Activated CD4-positive, alpha-beta T cell treated with anti-CD3 and anti-CD28 coated beads, Interleukin-2, amount 50 U/mL, for 24 hours (primary cell): Measurements from ENCODE around the gene ENKD1.

Experiments
- DNase-seq, 2 donors: peaks; one replicate each; pipeline ENCODE4 v3.0.0-alpha.2; 2020; ENCODE audit warnings: low read depth in 1 of 2, low spot score in 1 of 2

ENKD1 gene

DNA sequence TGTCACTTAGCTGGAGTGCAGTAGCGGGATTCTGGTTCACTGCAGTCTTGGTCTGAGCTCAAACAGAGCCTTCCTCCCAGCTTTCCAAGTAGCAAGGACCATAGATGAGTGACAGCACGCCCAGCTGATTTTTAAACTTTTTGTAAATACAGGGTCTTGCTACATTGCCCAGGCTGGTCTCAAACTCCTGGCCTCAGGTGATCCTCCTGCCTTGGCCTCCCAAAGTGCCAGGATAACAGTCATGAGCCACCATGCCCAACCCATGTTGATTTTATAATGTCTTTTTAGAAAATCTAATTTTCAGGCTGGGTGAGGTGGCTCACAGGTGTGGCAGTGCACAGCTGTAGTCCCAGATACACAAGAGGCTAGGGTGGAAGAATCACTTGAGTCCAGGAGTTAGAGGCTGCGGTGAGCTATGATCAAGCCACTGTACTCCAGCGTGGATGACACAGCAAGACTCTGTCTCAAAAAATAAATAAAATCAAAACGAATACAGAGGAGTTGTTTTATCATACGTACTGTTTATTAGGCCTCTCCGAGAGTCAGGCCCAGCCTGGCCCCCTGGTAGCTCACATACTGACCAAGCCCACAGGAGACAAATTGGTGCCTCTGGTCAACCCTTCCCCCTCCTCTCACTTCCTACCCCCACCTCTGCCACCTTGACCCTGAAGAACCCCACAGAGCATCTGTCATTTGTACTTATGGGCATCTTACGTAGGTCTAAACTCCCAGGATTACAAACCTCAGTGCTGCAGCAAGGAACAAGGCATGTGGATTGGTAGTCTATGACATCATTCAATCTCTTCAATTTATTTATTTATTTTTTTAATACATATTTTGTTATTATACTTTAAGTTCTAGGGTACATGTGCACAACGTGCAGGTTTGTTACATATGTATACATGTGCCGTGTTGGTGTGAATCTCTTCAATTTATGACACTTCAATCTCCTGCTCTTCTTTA lies 13.7 kb upstream of the ENKD1 start:
- DNase-seq: no peak

DNA sequence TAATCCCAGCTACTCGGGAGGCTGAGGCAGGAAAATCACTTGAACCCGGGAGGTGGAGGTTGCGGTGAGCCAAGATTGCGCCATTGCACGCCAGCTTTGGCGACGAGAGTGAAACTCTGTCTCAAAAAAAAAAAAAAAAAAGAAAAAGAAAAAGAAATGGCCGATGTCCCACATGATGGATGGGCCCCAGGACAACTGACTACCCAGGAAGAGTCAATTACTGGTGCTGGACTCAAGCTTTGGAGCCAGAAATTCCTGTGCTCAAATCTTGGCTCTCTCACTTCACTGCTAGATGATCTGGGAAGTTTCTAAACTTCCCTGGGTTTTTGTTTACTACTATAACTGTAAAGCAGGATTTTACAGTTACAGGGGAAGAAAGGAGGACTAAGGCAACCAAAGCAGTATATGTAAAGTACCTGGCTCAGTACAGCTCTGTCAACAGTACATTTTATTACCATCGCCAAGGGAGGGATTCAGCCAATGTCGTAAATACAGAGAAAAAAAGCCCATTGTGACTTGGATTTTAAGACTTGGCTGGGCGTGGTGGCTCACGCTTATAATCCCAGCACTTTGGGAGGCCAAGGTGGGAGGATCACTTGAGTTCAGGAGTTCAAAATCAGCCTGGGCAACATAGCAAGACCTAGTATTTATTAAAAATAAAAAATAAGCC lies 11.9 kb upstream of the ENKD1 start:
- no peak for DNase-seq

DNA sequence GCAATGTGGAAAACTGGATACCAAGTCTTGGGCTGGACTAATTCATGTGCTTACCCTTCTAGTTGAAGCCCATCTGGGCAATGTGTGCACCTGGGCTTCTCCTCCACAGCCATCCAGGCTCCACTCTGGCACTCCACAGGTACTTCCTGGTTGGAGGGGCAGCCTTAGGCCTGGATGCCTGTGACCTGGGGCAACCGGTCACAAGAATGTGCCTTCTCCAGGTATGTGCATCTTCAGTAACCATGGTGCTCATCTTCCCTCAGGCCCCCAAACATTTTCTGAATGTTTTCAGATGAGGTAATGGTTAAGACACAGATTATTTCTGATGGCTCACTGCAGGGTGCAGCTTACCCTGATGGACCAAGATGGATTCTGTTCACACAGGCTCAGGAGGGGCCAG lies 11.2 kb upstream of the ENKD1 start:
- no peak for DNase-seq

DNA sequence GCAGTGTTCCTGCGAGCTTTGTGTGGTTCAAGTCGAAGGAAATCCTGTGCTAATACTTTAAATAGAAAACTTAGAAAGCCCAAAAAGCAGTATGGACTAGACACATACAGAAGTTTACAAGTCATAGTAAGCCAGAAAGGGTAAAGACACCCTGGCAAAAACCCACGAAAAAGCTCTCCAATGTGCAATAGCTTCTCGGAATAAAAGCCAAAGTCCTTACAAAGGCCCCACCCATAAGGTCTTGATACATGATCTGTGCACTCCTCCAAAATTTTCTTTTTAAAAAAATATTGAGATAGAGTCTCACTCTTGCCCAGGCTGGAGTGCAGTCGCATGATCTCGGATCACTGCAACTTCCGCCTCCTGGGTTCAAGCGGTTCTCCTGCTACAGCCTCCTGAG lies 10.4 kb upstream of the ENKD1 start:
- DNase-seq: no peak

DNA sequence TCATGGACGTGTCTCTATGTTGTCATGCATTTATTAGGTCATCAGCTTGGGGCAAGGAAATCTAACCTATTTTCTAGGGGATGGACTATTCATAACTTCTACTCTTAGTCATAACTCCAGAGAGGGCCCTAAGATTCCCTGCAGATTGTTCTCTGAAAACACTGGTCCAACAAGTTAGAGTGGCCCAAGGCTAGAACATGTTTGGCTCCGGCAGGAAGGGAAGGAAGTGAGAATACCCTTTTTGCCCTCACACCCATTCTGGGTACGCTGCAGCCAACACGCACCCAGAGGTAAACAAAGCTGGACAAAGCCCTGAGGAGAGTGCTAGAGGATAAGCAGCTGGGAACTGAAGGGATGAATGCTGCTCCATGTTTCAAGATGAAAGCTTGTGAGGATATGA lies 10.0 kb upstream of the ENKD1 start:
- no peak for DNase-seq

DNA sequence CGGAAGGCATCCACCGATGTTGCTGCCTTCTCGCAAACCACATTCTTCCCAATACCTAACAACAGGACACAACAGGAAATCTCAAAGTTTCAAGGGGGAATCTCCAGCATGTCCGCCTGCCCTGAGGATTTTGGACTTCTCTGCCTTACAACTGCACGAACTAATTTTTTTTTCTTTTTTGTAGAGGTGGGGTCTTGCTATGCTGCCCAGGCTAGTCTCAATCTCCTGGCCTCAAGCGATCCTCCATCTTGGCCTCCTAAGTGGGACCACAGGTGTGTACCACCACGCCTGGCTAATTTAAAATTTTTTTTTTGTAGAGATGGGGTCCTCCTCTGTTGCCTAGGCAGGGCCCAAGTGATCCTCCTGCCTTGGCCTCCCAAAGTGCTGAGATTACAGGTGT lies 9.4 kb upstream of the ENKD1 start:
- no peak for DNase-seq

DNA sequence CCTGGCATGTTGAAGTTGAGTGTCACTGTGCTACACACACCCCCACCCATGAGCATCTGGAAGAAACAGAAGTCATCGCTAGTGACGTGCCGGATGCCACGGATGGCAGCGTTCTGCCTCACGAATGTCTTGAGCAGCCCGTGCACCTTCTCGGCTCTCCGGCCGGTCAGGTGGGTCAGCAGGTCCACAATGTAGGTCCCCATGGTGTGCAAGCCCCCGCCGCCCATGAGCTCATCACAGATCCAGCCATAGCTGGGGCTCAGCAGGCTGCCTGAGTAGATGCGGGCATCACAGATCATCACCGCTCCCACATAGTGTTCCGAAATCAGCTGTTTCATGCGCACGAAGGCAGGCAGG lies 9.0 kb upstream of the ENKD1 start:
- DNase-seq: no peak

DNA sequence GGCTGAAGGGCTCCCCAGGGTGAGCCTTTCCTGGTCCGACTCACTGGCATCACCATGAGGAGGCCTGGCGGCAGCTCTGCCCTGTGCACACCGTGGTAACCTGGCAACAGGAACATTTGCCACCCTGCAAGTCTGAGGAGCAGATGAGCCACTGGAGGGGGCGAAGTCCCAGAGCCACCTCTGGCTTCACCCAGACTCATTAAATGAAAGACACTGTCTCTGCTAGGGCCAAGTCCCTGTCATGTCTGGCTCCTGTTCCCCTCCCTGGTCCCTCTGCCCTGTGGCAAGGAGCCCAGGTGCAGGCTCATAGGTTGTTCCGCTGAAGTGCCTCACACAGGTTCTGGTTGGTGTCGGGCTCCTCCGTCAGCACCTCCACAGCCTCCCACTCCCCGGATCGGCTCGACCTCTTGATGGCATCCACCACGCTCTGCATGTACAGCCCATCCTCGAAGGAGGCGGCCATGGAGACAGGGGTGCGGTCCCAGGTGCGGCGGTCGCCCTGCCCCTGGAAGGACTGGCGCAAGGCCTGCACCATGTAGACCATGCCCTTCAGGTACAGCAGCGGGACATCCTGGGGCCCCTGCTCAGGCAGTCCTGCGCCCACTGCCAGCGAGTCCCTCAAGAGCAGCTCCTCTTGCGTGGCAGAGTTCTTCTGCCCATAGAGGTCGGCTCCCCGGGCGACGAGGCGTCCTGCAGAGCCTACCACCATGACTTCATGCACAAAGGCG lies 8.5 kb upstream of the ENKD1 start:
- no peak for DNase-seq

DNA sequence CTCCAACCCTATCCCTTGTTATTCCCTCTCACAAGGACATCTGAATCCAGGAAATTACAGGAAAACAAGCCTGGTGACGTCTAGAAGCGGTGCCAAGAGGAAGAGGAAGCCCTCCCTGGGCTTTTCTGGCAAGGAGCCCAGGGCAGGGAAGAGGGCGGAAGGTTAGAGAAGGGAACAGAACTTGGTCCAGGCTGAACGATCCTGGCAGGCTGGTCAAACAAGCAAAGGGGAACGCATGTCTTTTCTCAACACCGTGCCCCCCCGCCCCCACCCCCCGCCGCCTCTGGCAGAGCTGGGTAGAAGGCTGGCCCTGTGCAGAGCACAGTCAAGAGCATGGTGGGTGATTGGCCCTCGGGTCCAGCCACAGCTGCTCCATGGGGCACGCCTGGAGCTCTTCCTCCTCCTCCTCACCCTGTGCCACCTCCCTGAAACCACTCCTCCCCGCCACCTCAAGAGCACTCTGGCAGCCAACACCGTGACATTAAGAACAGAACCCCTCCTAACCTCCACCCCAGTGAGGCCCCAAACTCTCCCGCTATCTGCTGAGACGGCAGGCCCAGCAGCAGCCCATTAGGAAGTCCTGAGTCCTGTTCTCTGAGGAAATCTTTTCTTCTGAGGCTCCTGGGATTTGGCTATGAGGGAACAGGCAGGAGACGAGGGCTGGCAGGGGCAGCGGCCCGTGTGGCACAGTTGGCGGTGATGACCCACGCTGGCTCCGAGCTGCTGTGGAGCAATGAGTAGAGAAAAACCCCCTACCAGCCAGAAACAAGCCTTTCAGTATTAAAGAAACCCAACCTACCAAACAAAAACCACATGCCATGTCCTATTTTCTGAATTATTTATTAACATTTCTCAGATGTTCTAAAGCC lies 7.4 kb upstream of the ENKD1 start:
- no peak for DNase-seq

DNA sequence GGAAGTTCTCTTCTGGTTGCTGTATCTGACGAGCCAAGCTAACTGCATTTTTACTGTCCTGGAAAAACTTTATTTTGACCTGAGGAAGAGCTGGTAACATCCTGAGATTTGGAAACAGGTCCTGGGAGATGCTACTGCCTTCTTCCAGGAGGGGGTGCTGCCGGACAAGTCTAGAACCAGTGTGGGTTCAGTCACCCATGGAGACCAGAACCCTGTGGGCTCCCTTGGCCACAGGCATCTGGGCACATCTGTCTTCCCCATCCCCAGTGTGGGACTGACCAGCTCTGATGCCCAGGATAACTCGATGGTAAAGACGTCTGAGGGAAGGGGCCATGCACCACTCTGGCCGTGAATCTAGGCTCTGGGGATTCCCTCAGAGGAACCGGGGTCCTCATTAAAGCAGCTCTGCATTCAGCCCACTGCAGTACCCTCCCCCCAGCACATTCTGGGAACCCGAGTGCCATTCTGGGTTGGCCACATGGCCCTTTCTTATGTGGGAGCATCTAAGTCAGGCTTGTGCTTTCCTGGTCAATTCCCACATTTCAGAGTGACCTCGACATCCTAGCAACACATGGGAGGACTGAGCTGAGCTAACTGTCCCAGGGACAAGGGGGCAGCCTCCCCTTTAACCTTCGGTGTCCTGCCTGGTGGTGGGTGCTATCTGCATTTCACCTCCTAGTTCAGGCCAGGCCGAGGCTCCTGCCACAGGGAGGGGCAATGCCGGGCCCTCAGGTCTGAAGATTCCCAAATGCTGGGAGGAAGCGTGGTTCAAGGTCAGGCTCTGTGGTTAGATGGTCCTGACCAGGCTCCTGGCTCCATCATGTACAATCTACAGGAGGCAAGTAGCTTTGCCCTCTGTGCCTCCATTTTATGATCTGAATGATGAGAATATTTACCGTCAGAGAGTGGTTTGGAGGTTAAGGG lies 6.5 kb upstream of the ENKD1 start:
- no peak for DNase-seq

DNA sequence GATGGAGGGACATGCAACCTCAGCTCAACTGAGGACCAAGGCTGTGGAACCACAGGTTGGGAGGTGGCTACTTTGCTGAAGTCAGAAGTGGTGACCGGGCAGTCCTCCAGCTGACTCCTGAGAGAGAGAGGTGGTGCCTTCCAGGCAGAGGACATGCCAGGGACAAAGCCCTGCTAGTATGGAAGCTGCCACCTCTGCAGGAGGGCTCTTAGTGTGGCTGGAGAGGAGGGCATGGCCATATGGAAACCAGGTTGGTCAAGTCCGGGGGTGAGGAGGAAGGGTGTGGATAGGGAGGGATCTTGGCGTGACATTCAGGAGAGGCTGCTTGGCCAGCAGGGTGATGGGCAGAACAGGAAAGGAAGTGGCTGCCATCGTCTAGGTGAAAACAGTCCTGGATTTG lies 5.8 kb upstream of the ENKD1 start:
- no peak for DNase-seq

DNA sequence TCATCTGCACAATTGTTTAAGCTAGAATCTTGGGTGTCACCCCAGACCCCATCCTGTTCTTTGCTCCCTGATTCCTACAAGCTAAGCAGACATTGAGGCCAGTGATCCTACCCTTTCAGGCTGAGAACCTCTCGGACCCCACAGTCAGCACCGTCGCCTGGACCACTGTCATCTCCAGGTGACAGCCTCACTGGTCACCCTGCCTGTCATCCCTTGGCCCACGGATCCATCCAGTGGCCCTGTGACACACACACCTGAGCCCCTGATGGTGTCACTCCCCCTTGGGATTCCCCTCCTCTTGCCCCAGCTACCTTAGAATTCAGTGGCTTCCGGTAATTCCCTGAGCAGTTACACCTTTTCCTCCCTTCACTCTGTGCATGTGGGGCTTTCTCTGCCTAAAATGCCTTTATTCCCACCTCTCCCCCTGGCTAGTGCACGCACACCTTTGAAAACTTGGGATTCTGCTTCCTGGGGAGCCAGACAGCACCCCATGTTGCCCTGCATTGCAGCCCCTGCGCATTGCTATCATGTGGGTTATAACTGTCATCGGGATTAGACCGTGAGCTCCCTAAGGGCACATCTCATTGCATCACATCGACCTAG lies 3.0 kb upstream of the ENKD1 start:
- no peak for DNase-seq

DNA sequence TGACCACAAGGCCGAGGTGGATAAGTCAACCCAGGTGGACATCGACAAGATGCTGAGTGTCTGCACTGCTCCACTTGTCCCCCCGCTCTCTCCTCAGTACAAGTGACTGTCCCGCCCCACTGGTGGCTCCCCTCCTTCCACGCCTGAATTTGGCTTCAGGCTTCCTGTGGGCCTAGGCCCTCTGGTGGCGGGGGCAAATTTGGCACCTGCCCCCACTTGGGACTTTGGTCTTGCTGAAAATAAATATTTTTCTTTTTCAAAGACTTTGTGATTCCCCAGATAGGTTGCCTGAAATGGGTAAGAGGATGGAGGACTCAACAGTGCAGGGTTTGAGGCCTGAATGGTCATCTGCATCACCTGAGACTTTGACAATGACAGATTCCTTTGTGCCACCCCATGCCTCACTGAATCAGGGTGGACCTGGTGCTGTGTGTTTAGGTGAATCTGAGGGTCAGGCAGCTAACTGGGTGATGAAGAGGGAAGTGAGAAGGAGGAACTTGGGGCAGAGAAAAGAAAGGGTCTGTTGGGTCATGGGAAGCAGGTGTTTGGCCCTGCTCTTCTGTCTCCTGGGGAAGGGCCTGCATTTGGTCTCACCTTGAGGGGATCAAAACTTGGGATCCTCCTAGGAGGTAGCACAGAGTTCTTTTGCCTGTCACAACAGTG lies 2.1 kb upstream of the ENKD1 start:
- DNase-seq: no peak

DNA sequence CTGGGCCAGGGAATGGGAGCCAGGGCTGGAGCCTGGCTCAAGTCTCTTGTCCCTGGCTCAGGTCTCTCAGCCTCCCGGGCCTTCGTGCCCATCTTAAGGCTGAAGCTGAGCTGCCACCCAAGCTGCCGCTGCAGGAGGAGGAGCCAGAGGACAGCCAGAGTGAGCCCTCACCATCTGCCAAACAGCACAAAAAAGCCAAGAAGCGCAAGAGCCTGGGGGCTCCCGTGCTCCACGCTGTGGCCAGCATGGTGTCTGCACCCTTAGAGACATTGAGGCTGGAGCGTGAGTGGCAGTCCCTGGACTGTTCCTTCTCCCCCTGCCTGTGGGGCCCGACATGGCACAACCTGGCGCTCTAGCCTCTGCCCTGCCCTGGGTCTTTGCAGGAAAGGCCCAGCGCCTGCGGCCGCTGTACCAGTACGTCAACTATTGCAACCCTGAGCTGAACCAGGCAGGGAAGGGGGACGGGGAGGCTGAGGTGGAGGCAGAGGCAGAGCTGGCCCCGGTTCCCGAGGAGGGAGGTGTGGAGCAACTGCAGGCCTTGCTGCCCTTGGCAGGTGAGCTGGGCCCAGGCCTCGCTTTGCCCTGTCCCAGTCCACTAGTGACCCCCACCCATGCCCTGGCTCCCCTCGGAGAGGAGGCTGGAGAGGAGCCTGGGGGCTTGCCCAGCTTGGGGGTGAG lies 1.4 kb upstream of the ENKD1 start:
- peak; percentile 46 to 75 for DNase-seq

DNA sequence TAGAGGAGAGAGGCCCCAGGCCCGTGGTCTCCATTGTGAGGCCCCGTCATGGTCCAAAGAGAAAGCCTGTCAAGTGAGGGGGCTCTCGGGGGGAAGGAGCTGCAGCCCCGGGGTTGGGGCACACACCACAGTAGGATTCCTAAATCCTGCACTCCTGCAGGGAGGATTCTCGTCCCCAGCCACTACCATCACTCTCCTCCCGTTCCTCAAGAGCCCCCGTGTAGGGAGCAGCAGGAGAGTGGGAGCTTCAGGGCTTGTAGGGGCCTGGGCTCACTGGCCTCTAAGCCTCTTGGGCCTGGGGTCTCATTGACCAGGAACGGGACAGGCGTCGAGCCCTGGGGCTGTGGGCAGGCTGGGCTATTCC lies 885 bp upstream of the ENKD1 start:
- DNase-seq: no peak

DNA sequence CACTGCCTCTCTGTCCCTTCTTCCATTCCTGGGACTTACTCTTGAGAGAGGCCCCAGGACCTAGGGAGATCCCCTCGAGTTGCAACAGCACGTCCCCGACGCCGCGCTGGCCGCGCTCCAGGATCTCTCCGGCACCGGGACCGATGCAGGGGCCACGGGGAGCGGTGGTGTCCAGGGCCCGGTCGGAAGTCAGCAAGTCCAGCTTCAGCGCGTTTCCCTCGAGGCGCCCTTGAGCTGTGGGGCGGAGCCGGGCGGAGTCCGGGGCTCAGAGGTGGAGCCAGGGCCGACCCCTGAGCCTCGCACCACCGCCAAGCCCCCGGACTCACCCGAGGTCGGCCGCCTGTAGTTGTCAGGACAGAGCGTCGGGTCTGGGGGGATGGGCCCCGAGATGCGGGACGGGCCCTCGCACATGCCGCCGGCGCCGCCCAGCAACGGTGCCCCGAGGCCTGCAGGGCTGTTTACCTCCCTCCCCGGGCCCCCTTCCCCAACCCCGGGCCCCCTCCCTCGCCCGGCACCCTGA lies 458 bp downstream of the ENKD1 start:
- DNase-seq: no peak

DNA sequence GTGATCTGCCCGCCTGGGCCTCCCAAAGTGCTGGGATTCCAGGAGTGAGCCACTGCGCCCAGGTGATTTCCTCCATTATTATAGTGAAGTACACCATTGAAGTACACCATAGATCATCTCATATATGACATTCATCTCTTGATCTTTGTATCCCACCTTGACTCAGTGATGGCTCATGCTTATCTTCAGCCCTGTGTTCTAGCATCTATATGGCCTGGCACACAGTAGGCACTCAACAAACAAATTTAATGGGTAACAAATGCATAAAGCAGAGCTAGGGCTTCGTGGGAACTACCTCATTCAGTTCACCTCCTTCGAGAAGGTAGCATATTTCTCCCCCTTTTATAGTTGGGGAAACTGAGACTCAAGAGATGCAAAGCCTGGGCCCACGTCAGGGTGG lies 952 bp downstream of the ENKD1 start:
- no peak for DNase-seq

DNA sequence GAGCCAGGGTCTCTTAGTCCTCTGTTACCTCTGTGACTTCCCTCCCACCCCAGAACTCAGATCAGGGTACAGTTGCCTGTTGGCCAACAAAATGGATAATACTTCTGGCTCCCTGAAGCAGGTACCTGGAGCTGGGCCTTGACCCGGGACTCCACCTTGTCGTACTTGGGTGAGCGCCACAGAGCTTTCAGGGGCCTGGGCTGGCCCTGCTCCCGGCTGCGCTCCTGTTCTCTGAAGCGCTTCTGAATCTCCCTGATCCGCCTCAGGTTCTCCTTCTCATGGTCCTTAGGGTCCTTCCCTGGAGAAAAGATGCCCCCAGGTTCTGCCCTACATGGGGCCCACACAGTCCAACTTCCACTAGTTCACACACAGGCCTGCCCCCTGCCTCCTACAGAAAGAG lies 1.7 kb downstream of the ENKD1 start:
- no peak for DNase-seq
